NCI-H524 treated with DMSO at 0.1 percent for 48 hours (cell line): Measurements from ENCODE around the gene CABLES2.
"Not testable (repeated sequence)": the region's sequence is repeated elsewhere in the genome, so short reads cannot be mapped to it uniquely, and the experiment has no call there.

Experiments
- DNase-seq: peaks from one replicate; lab custom pipeline; 2025; lab: John Stamatoyannopoulos, UW

Gene CABLES2

DNA sequence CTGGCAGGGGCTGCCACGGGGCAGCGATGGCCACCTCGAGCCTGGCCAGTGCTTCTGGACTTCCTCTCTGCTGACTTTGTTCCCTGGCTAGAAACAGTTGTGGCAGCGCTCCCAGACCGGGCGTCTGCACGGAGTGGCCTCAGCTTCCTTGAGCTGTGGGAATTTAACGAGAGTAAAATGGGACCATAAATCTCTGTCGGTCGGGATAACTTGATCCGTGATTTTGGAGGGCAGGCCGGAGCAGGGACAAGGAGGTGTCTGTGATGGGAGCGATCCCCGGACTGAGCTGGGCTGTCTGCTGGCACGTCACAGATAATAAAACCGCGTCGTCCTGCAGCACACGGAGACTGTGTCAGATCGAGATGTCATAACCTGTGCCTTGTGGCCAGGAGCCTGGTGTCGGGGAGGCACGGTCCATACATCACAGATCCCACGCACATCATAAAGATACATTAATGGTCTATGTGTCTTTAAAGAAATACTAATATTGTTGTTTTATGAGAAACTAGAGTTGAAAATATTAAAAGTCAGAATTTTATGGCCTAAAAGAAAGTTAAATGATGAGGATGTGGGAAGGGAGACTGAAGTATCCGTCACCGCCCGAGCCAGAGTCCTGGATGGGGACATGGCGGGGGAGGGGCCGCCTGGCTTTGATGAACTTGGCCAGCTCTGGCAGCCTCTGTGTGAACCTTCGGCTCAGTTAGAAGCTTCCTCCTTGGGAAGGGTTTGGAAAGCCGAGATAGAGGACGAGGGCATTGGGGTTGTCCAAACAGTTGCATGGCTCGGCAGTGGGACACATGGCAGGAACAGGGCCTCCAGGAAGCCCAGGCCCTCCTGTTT, 26.8 kb upstream of the CABLES2 start:
- DNase-seq, result no peak

DNA sequence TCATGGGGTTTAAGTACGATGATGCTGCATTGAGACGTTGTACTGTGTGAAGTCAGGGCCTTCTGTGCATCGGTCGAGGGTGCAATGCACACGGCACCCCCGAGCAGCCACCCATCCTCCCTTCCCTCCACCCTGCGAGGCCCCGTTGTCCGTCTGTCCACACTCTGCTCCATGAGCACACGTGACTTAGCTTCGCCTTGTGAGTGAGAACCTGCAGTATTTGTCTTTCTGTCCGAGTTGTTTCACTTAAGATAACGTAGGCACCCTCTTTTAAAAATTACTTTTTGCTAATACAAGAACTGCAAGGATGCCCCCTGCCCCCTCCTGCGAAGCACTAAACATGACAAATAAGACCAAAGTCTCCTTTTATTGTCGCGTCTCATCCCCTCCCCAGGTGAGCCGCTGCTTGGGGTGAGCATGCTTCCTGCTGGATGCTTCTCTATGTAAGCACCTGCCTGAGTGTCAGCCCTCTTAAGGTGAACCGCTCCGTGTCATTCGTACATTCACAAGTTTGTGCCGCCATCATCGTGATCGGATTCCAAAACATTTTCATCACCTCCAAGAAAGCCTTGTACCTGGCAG, 23.9 kb upstream of the CABLES2 start:
- DNase-seq, result no peak

DNA sequence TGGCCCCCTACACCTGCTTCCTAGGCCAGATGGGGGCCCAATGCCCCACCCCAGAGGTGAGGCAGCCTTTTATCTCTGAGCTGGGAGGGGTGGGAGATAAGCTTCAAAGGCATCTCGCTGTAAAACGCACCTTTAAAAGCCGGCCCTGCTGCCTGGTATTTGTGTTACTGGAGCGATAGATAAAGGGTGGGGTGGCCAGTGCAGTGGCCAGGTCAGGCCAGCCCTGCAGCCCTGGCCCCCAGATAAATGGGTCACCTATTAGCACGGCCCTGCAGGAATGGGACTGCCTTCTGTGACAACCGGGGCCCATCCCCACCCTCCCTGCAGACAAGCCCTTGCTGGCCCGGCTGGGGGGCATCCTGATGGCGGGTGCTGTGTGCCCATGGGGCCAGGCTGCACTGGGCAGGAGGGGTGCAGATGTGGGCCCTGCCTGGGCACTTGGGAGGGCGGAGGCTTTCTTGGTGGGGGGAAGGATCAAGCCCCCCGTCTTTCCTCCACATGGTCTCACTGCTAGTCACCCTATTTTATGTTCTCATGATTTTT, 23.3 kb upstream of the CABLES2 start:
- DNase-seq, result no peak

DNA sequence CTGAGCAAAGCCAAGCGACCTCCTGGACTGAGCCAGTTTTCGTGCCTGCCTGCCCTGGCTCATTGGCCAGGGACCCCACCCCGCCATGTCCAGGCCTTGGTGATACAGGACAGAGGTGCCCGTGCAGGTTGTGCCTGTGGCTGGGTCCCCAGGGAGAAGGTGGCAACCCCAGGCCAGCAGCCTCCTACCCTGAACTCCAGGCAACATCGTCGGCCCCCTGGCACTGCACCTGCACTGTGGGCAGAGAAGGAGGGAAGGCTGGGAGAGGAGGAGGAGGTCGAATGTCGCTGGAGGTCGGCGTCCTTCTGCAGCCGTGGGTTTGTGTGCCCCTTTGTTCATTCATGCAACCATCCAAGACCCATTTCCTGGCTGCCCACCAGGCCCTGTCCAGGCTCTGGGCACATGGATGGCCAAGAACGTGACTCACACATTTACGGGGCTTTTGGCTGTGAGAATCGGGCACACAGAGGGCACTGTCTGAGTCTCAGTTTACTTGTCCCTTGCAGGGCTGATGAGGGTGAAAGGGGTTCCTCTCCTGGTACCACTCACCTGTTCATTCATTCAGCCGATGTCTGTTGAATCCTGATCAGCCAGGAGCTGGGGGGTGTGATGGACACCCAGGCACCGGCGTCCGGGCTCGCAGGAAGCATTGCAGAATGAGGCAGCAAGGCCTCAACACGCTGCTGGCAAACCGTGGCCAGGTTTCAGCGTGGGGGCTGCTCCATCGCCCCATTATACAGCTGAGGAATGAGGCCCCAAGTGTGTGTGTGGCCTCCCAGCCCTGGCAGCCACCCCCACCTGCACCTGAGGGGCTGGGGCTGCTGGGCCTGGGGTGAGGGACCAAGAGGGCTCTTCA, 22.6 kb upstream of the CABLES2 start:
- no peak for DNase-seq

DNA sequence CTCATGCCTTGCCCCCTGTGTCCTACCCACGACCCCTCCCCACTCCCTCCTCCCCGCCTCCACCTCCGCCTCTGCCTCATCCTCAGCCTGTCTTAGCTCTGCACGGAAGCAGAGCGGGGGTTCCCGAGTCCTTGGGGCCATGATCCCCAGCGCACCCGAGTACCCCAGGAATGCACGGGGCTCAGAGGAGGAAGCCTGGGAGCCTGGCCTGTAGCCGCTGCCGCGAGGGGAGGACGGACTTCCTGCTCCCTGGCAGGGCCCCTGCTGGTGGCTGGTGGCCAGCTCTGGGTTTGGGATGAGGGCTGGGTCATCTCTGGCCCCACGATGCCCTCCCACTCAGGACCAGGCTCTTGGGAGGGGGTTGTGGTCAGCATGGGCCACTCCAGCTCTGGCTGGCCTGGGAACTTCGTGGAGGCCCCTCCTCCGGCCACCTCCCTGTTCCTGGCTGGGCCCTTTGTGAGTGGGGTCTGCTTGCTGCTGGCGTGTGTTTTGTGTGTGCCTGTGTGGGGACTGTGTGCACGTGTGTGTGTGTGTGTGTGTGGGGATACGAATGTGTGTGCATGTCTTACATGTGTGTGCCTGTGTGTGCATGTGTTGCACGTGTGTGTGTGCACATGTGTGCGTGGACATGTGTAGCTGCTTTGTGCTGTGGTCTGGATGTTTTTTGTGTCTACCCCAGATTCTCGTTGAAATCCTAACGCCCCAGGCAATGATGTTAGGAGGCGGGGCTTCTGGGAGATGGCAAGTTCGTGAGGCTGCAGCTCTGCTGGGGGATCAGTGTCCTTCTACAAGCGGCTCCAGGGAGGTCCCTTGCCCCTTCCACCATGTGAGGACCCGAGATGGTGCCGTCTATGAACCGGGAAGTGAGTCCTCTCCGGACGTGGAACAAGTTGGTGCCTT, 21.6 kb upstream of the CABLES2 start:
- DNase-seq, result no peak

DNA sequence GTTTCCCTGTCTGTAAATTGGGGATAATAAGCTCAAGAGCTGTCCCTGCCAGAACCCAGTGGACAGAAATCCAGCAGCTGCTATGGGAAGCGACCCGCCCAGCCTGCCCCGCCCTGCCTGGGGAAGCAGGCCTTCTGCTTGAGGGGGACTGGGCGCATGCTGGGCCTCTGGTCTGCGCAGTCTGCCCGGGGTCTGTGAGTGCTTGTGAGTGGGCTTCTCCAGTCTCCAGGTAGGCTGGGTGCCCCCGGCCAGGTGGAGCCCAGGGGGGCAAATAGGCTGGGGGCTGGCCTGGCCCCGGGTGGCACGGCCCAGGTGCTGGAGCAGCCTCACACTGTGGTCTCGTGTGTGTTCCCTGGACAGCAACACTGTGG, 20.9 kb upstream of the CABLES2 start:
- DNase-seq, result no peak

DNA sequence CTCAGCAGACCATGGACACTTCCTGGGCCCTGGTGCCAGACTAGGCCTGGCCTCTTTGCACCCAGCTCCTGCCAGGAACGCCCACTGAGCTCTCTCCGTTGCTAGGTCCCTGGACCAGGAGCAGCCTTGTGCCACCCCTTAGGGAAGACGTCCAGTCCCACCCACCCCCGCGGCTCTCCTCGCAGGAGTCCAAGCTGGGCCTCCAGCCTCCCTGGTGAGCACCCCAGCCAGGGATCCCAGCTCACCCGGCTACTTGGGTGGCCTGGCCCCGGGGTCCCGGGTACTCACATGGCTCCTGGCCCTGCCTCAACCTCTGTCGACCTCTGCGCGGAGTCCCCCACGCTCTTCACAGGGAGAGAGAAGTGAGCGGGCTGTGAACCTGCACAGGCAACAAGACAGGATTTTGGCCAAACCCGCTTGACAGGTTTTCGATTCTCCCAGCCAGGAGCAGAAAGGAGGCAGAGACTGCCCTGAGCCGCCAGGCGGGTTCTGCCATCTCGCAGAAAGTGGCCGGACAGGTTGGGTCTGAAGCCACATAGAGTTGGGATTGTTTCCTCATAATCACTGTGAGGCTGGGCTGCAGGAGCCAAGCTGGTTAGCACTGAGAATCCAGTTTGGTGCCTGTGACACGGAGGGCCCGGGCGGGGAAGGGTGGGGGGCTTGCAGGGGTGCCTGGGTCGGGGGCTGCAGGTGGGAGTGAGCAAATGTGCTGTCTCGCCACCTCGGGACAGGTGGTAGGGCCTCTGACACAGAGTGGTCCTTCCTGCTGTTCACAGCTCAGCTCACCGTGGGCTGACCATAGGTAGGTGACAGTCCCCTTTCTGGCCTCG, 20.3 kb upstream of the CABLES2 start, which contains the start of gene RBBP8NL:
Gene RBBP8NL, minus strand, starts transcription at position 368 of the 830 bp plus-strand sequence. CDS start 7,892 bp downstream, outside the sequence.
- no peak for DNase-seq

DNA sequence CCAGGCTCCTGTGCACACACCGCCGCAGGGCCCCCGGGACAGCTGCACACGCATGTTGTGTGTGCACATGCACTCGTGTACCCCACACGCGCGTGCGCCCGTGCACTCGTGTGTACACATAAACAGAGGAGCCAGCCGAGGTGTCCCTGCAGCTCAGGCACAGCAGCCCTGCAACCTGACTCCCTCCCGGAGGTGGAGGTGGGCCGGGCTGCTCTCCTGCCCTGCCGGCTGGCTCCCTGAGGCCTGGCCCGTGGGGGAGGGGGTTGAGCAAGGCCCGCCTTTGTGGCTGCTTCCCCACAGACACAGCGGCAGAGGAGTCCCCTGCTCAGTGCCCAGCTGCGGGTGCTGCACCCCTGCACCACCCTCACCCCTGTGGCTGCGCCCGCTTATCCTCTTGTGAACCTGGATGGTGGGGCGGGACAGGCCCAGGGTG, 19.6 kb upstream of the CABLES2 start:
- no peak for DNase-seq

DNA sequence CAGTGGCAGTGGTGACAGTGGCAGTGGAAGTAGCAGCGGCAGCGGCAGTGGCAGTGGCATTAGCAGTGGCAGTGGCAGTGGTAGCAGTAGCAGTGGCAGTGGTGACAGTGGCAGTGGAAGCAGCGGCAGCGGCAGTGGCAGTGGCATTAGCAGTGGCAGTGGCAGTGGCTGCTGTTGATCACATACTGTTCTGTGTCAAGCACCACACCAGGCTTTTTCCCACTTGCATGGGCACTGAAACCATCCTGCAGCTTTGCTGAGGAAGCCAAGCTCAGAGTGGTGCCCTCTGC, 18.9 kb upstream of the CABLES2 start:
- DNase-seq, result not testable (repeated sequence)

DNA sequence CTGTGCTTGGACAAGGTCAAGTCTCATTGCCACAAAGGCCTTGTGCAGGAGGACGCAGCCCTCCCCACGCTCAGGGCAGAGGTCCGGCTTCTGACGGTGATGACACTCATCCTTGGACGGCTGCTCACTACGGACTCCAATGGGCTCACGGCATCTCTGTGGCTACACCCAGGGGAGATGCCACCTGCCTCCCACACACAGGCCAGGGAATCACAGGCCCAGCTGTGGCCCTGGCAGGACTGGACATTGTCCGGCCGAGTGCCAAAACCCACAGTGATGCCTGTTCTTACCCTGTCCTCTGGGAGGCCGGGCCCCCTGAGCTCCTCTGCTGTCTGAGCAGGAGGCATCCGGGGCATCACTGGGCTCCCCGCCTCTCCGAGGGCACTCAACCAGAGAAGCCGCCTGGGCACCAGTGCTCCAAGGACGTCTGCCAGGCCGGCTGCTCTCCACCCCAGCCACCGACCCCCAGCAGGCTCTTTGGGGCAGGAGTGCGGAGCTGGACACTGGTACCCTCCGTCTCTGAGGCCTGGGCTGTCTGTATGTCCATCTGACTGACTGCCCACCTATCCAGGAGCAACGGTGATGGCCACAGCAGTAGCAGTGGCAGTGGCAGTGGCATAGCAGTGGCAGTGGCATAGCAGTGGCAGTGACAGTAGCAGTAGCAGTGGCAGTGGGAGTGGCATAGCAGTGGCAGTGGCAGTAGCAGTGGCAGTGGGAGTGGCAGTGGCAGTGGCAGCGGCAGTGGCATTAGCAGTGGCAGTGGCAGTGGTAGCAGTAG, 18.4 kb upstream of the CABLES2 start:
- DNase-seq, result no peak

DNA sequence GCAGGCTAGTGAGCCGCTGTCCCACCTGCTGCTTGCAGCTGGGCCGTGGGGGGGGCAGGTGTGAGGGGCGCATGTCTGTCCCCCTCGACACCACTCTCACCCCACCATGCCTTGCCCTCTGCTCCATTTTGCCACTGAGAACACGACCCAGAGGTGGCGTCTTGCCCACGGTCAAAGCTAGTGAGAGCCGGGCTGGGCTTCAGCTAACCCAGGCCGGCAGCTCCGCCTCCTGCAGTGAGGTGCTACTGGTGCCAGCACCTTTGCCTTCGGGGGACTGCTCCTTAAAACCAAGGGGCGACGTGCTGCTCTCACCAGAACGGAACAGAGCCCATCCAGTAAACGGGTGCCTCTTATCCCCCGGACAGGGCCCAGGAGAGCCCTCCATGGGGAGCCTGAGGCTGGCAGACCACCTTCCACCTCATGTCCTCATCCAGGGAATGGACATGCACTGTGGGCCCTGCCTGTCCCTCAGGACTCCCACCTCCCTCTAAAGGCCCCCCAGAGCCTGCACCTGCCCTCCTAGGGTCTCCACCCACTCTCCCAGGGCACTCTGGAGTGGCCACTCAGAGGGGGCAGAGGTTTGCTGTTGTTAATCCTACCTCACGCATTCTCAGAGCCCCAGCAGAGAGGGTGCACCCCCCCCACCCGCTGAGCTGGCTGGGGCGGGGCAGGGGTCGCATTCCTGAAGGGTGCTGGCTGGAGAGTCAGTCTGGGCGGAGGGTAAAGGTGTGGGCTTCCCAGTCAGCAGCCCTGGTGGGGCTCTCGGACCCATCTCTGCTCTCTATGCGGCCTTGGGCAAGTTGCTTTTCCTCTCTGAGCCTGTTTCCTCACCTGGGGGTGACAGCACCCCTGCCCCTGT, 17.4 kb upstream of the CABLES2 start:
- no peak for DNase-seq

DNA sequence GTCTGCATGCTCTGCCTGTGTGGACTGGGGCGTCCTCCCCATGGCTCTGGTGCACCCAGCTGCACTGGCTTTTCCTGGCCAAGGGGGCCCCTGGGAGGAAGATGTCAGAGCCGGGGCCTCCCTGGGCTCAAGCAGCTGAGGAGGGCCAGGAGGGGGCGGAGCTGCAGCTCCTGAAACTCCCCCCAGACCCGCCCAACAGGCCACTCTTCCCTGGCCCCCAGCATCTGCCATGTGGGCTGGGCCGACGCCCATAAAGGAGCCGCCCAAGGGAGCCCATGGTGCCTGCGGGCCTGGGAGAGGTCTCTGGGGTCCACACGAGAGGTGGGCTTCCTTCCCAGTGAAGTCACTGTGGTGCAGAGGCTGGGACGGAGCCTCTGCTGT, 16.2 kb upstream of the CABLES2 start:
- DNase-seq, result no peak

DNA sequence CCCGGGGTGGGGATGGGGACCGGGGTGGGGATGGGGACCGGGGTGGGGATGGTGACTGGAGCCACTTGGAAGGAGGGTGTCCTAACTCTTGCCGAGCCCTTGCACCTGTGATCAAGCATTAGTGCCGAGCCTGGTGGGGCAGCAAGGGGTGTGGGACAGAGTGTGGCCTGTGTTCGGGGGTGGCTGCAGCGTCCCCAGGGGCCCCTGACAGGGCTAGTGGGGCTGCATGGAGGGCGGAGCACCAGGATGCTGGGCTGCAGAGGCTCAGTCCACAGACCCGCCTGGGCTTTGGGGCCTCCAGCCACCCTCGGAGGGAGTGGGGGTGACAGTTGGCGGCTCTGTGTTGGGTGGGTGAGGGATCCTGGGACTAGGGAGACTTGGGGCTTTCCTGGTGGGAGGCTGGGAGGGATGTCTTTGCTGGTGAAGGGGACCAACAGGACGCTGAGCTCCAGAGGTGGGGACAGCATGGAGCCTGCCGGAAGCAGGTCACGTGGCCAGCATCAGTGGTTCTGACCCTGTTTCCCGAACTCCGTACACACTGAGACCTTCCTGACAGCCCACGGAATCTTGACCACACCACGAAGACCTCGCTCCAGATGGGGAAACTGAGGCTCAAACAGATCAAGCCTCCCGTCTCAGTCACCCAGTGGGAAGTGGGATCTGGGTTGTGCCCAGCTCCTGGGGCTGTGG, 15.7 kb upstream of the CABLES2 start:
- DNase-seq, result no peak

DNA sequence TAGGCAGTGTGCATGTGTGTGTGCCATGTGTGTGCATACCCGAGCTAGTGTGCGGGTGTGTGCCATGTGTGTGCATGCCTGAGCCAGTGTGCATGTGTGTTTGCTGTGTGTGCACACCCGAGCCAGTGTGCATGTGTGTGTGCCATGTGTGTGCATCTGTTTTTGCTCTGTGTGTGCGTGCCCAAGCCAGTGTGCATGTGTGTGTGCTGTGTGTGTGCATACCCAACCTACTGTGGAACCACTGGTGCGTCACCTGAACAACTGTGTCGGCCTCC, 14.6 kb upstream of the CABLES2 start:
- no peak for DNase-seq

DNA sequence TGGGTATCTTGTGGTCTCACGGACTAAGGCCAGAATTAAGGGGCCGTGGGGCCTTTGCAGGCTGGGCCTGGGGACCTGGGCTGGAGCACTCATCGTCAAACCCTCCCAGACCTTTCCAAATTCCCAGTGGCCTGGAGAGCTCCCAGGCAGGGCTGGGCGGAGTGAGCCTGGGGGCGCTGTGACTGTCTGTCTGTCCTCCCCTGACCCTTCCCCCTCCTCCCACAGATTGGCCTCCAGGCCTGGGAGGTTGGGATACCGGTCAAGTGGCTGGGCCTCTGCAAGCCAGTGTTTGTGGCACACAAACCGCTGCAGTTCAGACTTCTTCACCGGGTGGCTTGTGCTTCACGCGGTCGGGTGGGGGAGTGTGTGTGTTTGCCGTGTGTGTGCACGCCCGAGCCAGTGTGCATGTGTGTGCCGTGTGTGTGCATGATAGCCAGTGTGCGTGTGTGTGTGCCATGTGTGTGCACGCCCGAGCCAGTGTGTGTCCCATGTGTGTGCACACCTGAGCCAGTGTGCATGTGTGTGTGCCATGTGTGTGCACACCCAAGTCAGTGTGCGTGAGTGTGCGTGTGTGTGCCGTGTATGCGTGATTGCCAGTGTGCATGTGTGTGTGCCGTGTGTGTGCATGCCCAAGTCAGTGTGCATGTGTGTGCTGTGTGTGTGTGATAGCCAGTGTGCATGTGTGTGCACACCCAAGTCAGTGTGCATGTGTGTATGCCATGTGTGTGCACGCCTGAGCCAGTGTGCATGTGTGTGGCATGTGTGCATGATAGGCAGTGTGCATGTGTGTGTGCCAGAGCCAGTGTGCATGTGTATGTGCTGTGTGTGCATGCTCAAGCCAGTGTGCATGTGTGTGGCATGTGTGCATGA, 14.0 kb upstream of the CABLES2 start:
- DNase-seq, result no peak

DNA sequence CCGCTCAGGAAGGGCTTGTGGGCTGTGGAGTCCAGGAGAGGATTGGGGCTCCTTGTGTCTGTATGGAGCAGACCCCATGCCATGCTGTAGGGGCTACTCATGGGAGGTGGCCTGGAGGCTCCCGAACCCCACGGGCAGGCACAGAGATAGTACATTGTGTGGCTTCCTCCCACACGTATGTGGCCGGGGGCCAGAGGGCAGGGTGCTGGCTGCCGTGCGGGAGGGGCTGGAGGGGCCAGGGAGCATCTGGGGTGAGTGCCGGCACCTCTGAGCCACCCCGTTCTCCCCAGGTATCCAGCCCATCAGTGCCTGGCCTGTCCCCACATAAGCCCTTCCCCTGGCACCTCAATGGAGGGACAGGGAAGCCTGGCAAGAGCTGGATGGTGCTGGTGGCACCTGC, 12.7 kb upstream of the CABLES2 start:
- DNase-seq, result no peak

DNA sequence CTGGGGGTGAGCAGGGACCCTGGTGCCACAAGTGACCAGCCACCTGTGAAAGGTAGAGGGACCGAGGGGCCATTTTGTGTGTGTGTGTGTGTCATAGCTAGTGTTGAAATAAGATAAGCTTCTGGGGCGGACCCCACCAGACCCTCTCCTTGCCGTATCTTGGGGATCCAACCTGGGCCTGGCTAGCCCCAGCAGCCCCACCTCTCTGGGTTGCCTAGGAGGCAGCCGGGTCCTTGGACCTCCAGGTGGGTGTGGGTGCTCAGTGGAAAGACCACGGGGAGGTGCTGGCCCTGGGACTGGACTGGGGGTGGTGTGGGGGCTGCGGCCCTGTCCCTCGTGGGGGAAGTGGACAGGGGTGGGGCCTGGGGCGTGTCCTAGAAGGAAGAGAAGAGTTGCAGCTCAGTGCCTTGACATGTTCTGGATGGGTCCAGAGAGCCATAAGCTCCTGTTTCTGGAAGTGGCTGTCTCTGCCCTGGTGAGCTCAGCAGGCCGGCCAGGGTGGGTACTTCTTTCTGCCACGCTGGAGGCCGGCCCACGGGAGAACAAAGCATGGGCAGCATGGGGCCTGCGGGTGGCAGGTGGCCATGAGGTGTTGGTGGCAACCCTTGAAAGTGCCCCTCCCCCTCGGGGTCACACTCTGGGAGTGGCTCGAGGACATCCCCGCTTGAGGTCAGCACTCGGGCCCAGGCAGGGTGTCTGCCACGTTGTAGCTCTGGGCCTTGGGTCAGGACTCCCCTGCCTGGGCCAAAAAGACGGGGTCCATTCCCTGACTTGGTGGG, 11.8 kb upstream of the CABLES2 start:
- DNase-seq, result no peak
